ENCODE results near the gene HEATR5A. TPM values are rescaled to one million over a fixed set of nuclear protein-coding genes. Genes with fewer than 3 reads are reported as not detected.
"Not testable (repeated sequence)": the region's sequence is repeated elsewhere in the genome, so short reads cannot be mapped to it uniquely, and the experiment has no call there.

The HEATR5A gene
- polyA plus RNA-seq, 1 donor (not counting 4 experiments of a cell fraction or from before 2014, with no cell fraction given), result 16.7 TPM

- TF ChIP-seq CTCF (optimal IDR thresholded peaks at IDR 0.05 in 1 of 3, IDR thresholded peaks at IDR 0.05 in 1 of 3, conservative IDR thresholded peaks at IDR 0.05 in 1 of 3; ENCODE audit: extremely low read depth in 1 of 3, insufficient read depth in 2 of 3, low read length in 3 of 3) (no peak), EZH2 (IDR thresholded peaks at IDR 0.05; ENCODE audit: low read length) (no peak)
- H4K20me1 ChIP-seq (ENCODE audit: control insufficient read depth, extremely low read depth, insufficient read depth, low read length), result no peaks in the 10 kb centered on the region
- FAIRE-seq (no peak), DNase-seq (ENCODE audit: low read depth, low spot score) (no peak)
- no peaks in the 10 kb centered on the region for H3K9me3 ChIP-seq (ENCODE audit: control insufficient read depth, low read depth, low read length)
- H3K9ac ChIP-seq (ENCODE audit: control insufficient read depth, extremely low read depth, insufficient read depth, low read length), result no peak overlapping the region
- H2AFZ ChIP-seq (ENCODE audit: control insufficient read depth, low read length), result no peak overlapping the region
- no peak overlapping the region for H3K4me3 ChIP-seq (ENCODE audit: control insufficient read depth in 2 of 3, extremely low read depth in 1 of 3, insufficient read depth in 2 of 3, low read depth in 1 of 3, low read length in 3 of 3)
- H3K27ac ChIP-seq (ENCODE audit: control insufficient read depth, insufficient read depth, low read length), result no peak overlapping the region
- H3K79me2 ChIP-seq (ENCODE audit: control insufficient read depth, insufficient read depth, low read length), result no peaks in the 10 kb centered on the region
- no peaks in the 10 kb centered on the region for H3K4me1 ChIP-seq (ENCODE audit: control insufficient read depth, extremely low read depth, insufficient read depth, low read length)
- peaks cover 0 to 3% of the 10 kb centered on the region in 2 experiments for H3K36me3 ChIP-seq (ENCODE audit: control insufficient read depth in 2 of 2, extremely low read depth in 1 of 2, insufficient read depth in 2 of 2, low read length in 2 of 2)
- H3K9me1 ChIP-seq (ENCODE audit: control insufficient read depth, extremely low read depth, insufficient read depth, low read length), result no peaks in the 10 kb centered on the region
- dilution Hi-C loops (cut with MboI; ENCODE audit: extremely low pct_ligation_motif_present, low sequenced_read_pairs), result no loop called here
- H3K4me2 ChIP-seq (ENCODE audit: control insufficient read depth, extremely low read depth, insufficient read depth, low read depth, low read length), result no peak overlapping the region
- H3K27me3 ChIP-seq (ENCODE audit: control insufficient read depth, extremely low read depth, insufficient read depth, low read length), result no peaks in the 10 kb centered on the region
Observed at GRCh38 chr14:31319701-31320100, 100.6 kb downstream of the HEATR5A start.

GRCh38 chr14:31312934-31313333 is 107.4 kb downstream of the HEATR5A start:
- H3K4me1 ChIP-seq (ENCODE audit: control insufficient read depth, extremely low read depth, insufficient read depth, low read length), result no peaks in the 10 kb centered on the region
- FAIRE-seq (no peak), DNase-seq (ENCODE audit: low read depth, low spot score) (no peak)
- TF ChIP-seq CTCF (optimal IDR thresholded peaks at IDR 0.05 in 1 of 3, IDR thresholded peaks at IDR 0.05 in 1 of 3, conservative IDR thresholded peaks at IDR 0.05 in 1 of 3; ENCODE audit: extremely low read depth in 1 of 3, insufficient read depth in 2 of 3, low read length in 3 of 3) (no peak), EZH2 (IDR thresholded peaks at IDR 0.05; ENCODE audit: low read length) (no peak)
- no peaks in the 10 kb centered on the region for H3K9me3 ChIP-seq (ENCODE audit: control insufficient read depth, low read depth, low read length)
- no peaks in the 10 kb centered on the region for H4K20me1 ChIP-seq (ENCODE audit: control insufficient read depth, extremely low read depth, insufficient read depth, low read length)
- H3K4me3 ChIP-seq (ENCODE audit: control insufficient read depth in 2 of 3, extremely low read depth in 1 of 3, insufficient read depth in 2 of 3, low read depth in 1 of 3, low read length in 3 of 3), result no peak overlapping the region
- H3K9ac ChIP-seq (ENCODE audit: control insufficient read depth, extremely low read depth, insufficient read depth, low read length), result no peak overlapping the region
- dilution Hi-C loops (cut with MboI; ENCODE audit: extremely low pct_ligation_motif_present, low sequenced_read_pairs), result no loop called here
- H3K36me3 ChIP-seq (ENCODE audit: control insufficient read depth in 2 of 2, extremely low read depth in 1 of 2, insufficient read depth in 2 of 2, low read length in 2 of 2), result peaks cover 3 to 6% of the 10 kb centered on the region in 2 experiments
- H3K9me1 ChIP-seq (ENCODE audit: control insufficient read depth, extremely low read depth, insufficient read depth, low read length), result no peaks in the 10 kb centered on the region
- no peak overlapping the region for H2AFZ ChIP-seq (ENCODE audit: control insufficient read depth, low read length)
- no peak overlapping the region for H3K27ac ChIP-seq (ENCODE audit: control insufficient read depth, insufficient read depth, low read length)
- H3K4me2 ChIP-seq (ENCODE audit: control insufficient read depth, extremely low read depth, insufficient read depth, low read depth, low read length), result no peak overlapping the region
- H3K79me2 ChIP-seq (ENCODE audit: control insufficient read depth, insufficient read depth, low read length), result no peaks in the 10 kb centered on the region
- no peaks in the 10 kb centered on the region for H3K27me3 ChIP-seq (ENCODE audit: control insufficient read depth, extremely low read depth, insufficient read depth, low read length)

GRCh38 chr14:31312370-31312769 is 108.0 kb downstream of the HEATR5A start:
- H3K4me2 ChIP-seq (ENCODE audit: control insufficient read depth, extremely low read depth, insufficient read depth, low read depth, low read length); FAIRE-seq; H3K9me3 ChIP-seq (ENCODE audit: control insufficient read depth, low read depth, low read length); dilution Hi-C loops (cut with MboI; ENCODE audit: extremely low pct_ligation_motif_present, low sequenced_read_pairs); H3K9me1 ChIP-seq (ENCODE audit: control insufficient read depth, extremely low read depth, insufficient read depth, low read length); H3K9ac ChIP-seq (ENCODE audit: control insufficient read depth, extremely low read depth, insufficient read depth, low read length); H3K79me2 ChIP-seq (ENCODE audit: control insufficient read depth, insufficient read depth, low read length); H3K4me3 ChIP-seq (ENCODE audit: control insufficient read depth in 2 of 3, extremely low read depth in 1 of 3, insufficient read depth in 2 of 3, low read depth in 1 of 3, low read length in 3 of 3); H3K27ac ChIP-seq (ENCODE audit: control insufficient read depth, insufficient read depth, low read length); H3K4me1 ChIP-seq (ENCODE audit: control insufficient read depth, extremely low read depth, insufficient read depth, low read length); H3K27me3 ChIP-seq (ENCODE audit: control insufficient read depth, extremely low read depth, insufficient read depth, low read length); DNase-seq (ENCODE audit: low read depth, low spot score); H3K36me3 ChIP-seq (ENCODE audit: control insufficient read depth in 2 of 2, extremely low read depth in 1 of 2, insufficient read depth in 2 of 2, low read length in 2 of 2); H2AFZ ChIP-seq (ENCODE audit: control insufficient read depth, low read length); H4K20me1 ChIP-seq (ENCODE audit: control insufficient read depth, extremely low read depth, insufficient read depth, low read length): not testable (repeated sequence)

All from keratinocyte (primary cell).